SKM-1 (cell line): ENCODE results near the gene ANKRD35.
A peak's percentile ranks its signal among the peaks of the same experiment; 100 is the strongest.
"Not testable (repeated sequence)": the region's sequence is repeated elsewhere in the genome, so short reads cannot be mapped to it uniquely, and the experiment has no call there.

Experiments
- DNase-seq: peaks from one replicate; lab custom pipeline; 2025; ENCODE audit not compliant: unreplicated experiment; lab: John Stamatoyannopoulos, UW

Gene ANKRD35

GRCh38 chr1:145857170-145857569, 28.5 kb downstream of the ANKRD35 start:
- no peak for DNase-seq

- DNase-seq = no peak
Observed at GRCh38 chr1:145855426-145855948, 30.2 kb downstream of the ANKRD35 start.

- no peak for DNase-seq
Observed at GRCh38 chr1:145849356-145850160, 36.1 kb downstream of the ANKRD35 start.

- DNase-seq = no peak
Observed at GRCh38 chr1:145847827-145848226, 37.8 kb downstream of the ANKRD35 start.

GRCh38 chr1:145846201-145846612, 39.5 kb downstream of the ANKRD35 start:
- peak; percentile 40 for DNase-seq

GRCh38 chr1:145845514-145846161, 40.0 kb downstream of the ANKRD35 start, which contains the start of gene NUDT17:
NUDT17 (plus strand) TSS chr1:145845630; CDS start chr1:145845641, 11 bp downstream.
- peak; percentile 73 for DNase-seq

GRCh38 chr1:145845144-145845513, 40.5 kb downstream of the ANKRD35 start:
- DNase-seq = peak; percentile 82

- no peak for DNase-seq
Observed at GRCh38 chr1:145843031-145843430, 42.6 kb downstream of the ANKRD35 start.

GRCh38 chr1:145837656-145838055, 48.0 kb downstream of the ANKRD35 start:
- no peak for DNase-seq

GRCh38 chr1:145830810-145831209, 54.9 kb downstream of the ANKRD35 start:
- not testable (repeated sequence) for DNase-seq

- no peak for DNase-seq
Observed at GRCh38 chr1:145828367-145829026, 57.2 kb downstream of the ANKRD35 start.

GRCh38 chr1:145827966-145828365, 57.7 kb downstream of the ANKRD35 start:
- DNase-seq = no peak

GRCh38 chr1:145826030-145826429, 59.6 kb downstream of the ANKRD35 start:
- no peak for DNase-seq

GRCh38 chr1:145824499-145824842, 61.2 kb downstream of the ANKRD35 start:
- DNase-seq = no peak

GRCh38 chr1:145823565-145824498, 61.8 kb downstream of the ANKRD35 start, which contains the start of the genes POLR3C and RNF115:
POLR3C (plus strand) TSS chr1:145824200; CDS start chr1:145825777, 1,577 bp downstream.
RNF115 (minus strand) TSS chr1:145824095; CDS start chr1:145823873, 222 bp downstream.
- peak; percentile 95 for DNase-seq

GRCh38 chr1:145822779-145823331, 62.8 kb downstream of the ANKRD35 start:
- DNase-seq = not testable (repeated sequence)

GRCh38 chr1:145818095-145818494, 67.6 kb downstream of the ANKRD35 start:
- DNase-seq = not testable (repeated sequence)
